ENCODE results near the gene SBNO2.
"Not testable (repeated sequence)": the region's sequence is repeated elsewhere in the genome, so short reads cannot be mapped to it uniquely, and the experiment has no call there.

GRCh38 chr19:1114728-1115127, 59.3 kb downstream of the SBNO2 start:
- TF ChIP-seq CTCF (conservative IDR thresholded peaks at IDR 0.05; ENCODE audit: low read depth in 2 of 2); REST (IDR thresholded peaks at IDR 0.05; ENCODE audit: unreplicated experiment); POLR2AphosphoS5 (IDR thresholded peaks at IDR 0.05; ENCODE audit: low read depth); EZH2 (IDR thresholded peaks at IDR 0.05; ENCODE audit: low read depth, unreplicated experiment); EZH2phosphoT487 (IDR thresholded peaks at IDR 0.05; ENCODE audit: unreplicated experiment); NANOG (IDR thresholded peaks at IDR 0.05; ENCODE audit: borderline replicate concordance): not testable (repeated sequence)

All from GM23338 (cell line).